Stomach (tissue), 9 donors: Measurements from ENCODE around the gene OSBPL9. TPM values are rescaled to one million over a fixed set of nuclear protein-coding genes. Genes with fewer than 3 reads are reported as not detected.

Source experiments
- DNase-seq, 2 donors: peaks; one replicate each; pipeline versions ENCODE4 v3.0.0 to v3.0.0-alpha.2; 2013 to 2019
- H3K27ac ChIP-seq, 5 donors: fragments of 200-600 bp in 4 of 5; sonication (generic) in 4 of 5; one replicate each; pipeline ENCODE4 v1.5.1; 2013 to 2019; ENCODE audit warnings: mild to moderate bottlenecking in 1 of 5, moderate library complexity in 1 of 5
- H3K27me3 ChIP-seq, 3 donors: fragments of 200-600 bp; sonication (generic); one replicate each; pipeline ENCODE4 v1.5.1; 2017 to 2019; ENCODE audit warnings: mixed run types in 1 of 3
- H3K36me3 ChIP-seq, 4 donors: fragments of 200-600 bp; sonication (generic); 1 replicate in 3 of 4; 2 replicates in 1 of 4; pipeline ENCODE4 v1.5.1; 2016 to 2019
- H3K4me1 ChIP-seq, 4 donors: fragments of 200-600 bp; sonication (generic); one replicate each; pipeline ENCODE4 v1.5.1; 2016 to 2019
- H3K4me3 ChIP-seq, 4 donors: fragments of 200-600 bp; sonication (generic) in 3 of 4; one replicate each; pipeline ENCODE4 v1.5.1; 2016 to 2019; ENCODE audit warnings: mild to moderate bottlenecking in 1 of 4
- H3K9me3 ChIP-seq, 4 donors: fragments of 200-600 bp; sonication (generic); one replicate each; pipeline ENCODE4 v1.5.1; 2016 to 2019
- EP300 ChIP-seq: sonication (generic); formaldehyde crosslinking; IDR thresholded peaks from one replicate; pipeline ENCODE4 v1.6.1; 2017; ENCODE audit warnings: antibody characterized with exemption
- POLR2A ChIP-seq, 4 donors: fragments of 450-650 bp; IDR thresholded peaks; one replicate each; pipeline ENCODE4 v1.6.1; 2016; ENCODE audit warnings: antibody characterized with exemption in 4 of 4, control low read depth in 2 of 4, mild to moderate bottlenecking in 1 of 4, moderate library complexity in 1 of 4
- POLR2AphosphoS5 ChIP-seq, 3 donors: sonication (generic); formaldehyde crosslinking; IDR thresholded peaks; one replicate each; pipeline ENCODE4 v1.6.1; 2016; ENCODE audit warnings: antibody characterized with exemption in 3 of 3
- whole genome bisulfite sequencing, 5 donors: extraction: QIAGEN DNeasy Blood & Tissue Kit in 3 of 5; methylation state at CpG; one replicate each; pipeline versions ENCODE4 v1.1.5 to v1.1.7; 2013 to 2018; 5-methylcytosine and 5-hydroxymethylcytosine counted together
- intact Hi-C: fragments of 100-400 bp; cut with DNase I; formaldehyde crosslinking; loops from one replicate; pipeline ENCODE4 v1.15.1; 2023; ENCODE audit warnings: low total_unique reads
- polyA plus RNA-seq, 3 donors: library from polyadenylated mRNA; stranded (reverse); fragments of 200-250 nt; gene quantifications; one replicate each; pipeline ENCODE4 v1.2.3, GENCODE V29; 2013
- total RNA-seq, 5 donors: library from RNA; depleted of rRNA; stranded (reverse); fragments of >200 nt; gene quantifications; one replicate each; pipeline versions ENCODE4 v1.1.0 to v1.2.3, GENCODE V29; 2014 to 2016
- TF ChIP-seq, protein P1 (sequence below), 7 experiments: fragments of 450-650 bp in 4 of 7; fragments of 200-600 bp in 3 of 7; sonication (generic) in 3 of 7; IDR thresholded peaks; one replicate each; pipeline ENCODE4 v1.5.1; 2016 to 2019; ENCODE audit warnings: antibody characterized with exemption in 7 of 7, control low read depth in 2 of 7, mild to moderate bottlenecking in 1 of 7
- donor health status: healthy with polysubstance abuse.
- donor health status: Bipolar disorder and iron deficiency.
- donor health status: healthy.

The OSBPL9 gene
- total and polyA plus RNA-seq, 8 donors, result 29.8 to 461 (median 109) TPM

DNA sequence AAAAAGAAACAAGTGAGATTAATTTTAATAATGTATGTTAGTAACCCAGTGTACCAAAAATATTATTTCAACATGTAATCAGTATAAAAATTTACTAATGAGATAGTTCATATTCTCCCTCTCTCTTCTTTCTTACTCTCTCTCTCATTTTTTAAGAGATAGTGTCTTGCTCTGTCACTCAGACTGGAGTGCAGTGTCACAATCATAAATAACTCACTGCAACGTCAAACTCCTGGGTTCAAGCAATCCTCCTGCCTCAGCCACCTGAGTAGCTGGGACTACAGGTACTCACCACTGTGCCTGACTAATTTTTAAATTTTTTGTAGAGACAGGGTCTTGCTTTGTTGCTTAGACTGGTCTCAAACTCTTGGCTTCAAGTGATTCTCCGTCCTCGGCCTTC, 137.8 kb downstream of the OSBPL9 start:
- H3K36me3 ChIP-seq, result peaks cover 10 to 54% (median 50%) of the 10 kb centered on the region in 4 donors
- no peak for DNase-seq
- intact Hi-C loops, result no loop called here
- H3K27ac ChIP-seq, result no peak overlapping the region
- WGBS, 5 donors, result 95 to 98% (median 97%) methylated on average over 3 of the region's 3 CpGs
- H3K27me3 ChIP-seq, result no peaks in the 10 kb centered on the region
- no peak for TF ChIP-seq EP300
- TF ChIP-seq POLR2A (IDR thresholded peaks at IDR 0.05), result no peak
- TF ChIP-seq, protein P1, sequence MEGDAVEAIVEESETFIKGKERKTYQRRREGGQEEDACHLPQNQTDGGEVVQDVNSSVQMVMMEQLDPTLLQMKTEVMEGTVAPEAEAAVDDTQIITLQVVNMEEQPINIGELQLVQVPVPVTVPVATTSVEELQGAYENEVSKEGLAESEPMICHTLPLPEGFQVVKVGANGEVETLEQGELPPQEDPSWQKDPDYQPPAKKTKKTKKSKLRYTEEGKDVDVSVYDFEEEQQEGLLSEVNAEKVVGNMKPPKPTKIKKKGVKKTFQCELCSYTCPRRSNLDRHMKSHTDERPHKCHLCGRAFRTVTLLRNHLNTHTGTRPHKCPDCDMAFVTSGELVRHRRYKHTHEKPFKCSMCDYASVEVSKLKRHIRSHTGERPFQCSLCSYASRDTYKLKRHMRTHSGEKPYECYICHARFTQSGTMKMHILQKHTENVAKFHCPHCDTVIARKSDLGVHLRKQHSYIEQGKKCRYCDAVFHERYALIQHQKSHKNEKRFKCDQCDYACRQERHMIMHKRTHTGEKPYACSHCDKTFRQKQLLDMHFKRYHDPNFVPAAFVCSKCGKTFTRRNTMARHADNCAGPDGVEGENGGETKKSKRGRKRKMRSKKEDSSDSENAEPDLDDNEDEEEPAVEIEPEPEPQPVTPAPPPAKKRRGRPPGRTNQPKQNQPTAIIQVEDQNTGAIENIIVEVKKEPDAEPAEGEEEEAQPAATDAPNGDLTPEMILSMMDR (IDR thresholded peaks at IDR 0.05), result no peak
- no peak for TF ChIP-seq POLR2AphosphoS5 (IDR thresholded peaks at IDR 0.05)
- H3K4me3 ChIP-seq, result no peak overlapping the region
- no peaks in the 10 kb centered on the region for H3K4me1 ChIP-seq
- H3K9me3 ChIP-seq, result no peaks in the 10 kb centered on the region

DNA sequence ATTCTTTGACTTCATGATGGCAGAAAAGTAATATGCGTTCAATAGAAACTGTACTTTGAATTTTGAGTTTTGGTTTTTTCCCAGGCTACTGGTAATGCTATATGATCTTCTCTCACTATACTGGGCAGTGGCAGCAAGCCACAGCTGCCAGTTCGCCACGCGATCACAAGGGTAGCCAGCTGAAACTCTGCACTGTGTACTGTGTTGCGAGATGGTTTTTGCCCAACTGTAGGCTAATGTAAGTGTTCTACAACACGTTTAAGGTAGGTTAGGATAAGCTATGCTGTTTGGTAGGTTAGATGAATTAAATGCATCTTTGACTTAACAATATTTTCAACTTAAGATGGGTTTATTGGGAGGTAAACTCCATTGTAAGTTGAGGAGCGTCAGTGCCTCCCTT, 138.5 kb downstream of the OSBPL9 start:
- WGBS, 5 donors, result 93 to 98% (median 97%) methylated on average over 7 of the region's 7 CpGs
- Histone ChIP-seq H3K4me1 (no peaks in the 10 kb centered on the region), H3K27me3 (no peaks in the 10 kb centered on the region), H3K4me3 (no peak overlapping the region), H3K27ac (no peak overlapping the region), H3K36me3 (peaks cover 10 to 54% (median 49%) of the 10 kb centered on the region in 4 donors), H3K9me3 (no peaks in the 10 kb centered on the region)
- TF ChIP-seq POLR2AphosphoS5 (IDR thresholded peaks at IDR 0.05), result no peak
- no peak for TF ChIP-seq POLR2A (IDR thresholded peaks at IDR 0.05)
- TF ChIP-seq, protein P1 (IDR thresholded peaks at IDR 0.05), result no peak
- no peak for TF ChIP-seq EP300
- intact Hi-C loops, result no loop called here
- no peak for DNase-seq

DNA sequence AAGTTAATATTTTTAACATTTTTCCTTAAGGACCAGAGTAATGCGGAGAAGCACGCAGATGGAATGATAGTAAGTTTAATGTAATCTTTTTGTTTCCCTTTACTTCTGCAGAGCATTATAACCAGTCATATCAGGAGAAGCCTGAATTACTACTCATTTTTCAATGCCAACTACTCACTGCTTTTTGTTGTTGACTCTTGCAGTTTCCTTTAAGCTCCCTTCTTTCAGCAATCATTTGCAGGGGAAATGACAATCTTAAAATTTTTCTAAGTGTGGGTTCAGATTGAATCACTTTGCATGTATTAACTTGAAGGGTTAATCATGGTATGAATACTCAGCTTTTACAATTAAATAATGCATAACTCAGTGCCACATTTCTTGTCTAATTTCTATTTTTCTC, 139.4 kb downstream of the OSBPL9 start:
- no peak overlapping the region for H3K4me3 ChIP-seq
- WGBS, 5 donors, result 70 to 95% (median 95%) methylated on average over 2 of the region's 2 CpGs
- no peaks in the 10 kb centered on the region for H3K9me3 ChIP-seq
- no peaks in the 10 kb centered on the region for H3K4me1 ChIP-seq
- TF ChIP-seq, protein P1 (IDR thresholded peaks at IDR 0.05), result no peak
- TF ChIP-seq POLR2AphosphoS5 (IDR thresholded peaks at IDR 0.05) (no peak), EP300 (no peak), POLR2A (IDR thresholded peaks at IDR 0.05) (no peak)
- intact Hi-C loops, result no loop called here
- no peaks in the 10 kb centered on the region for H3K27me3 ChIP-seq
- DNase-seq, result no peak
- no peak overlapping the region for H3K27ac ChIP-seq
- H3K36me3 ChIP-seq, result peaks cover 10 to 49% (median 47%) of the 10 kb centered on the region in 4 donors

DNA sequence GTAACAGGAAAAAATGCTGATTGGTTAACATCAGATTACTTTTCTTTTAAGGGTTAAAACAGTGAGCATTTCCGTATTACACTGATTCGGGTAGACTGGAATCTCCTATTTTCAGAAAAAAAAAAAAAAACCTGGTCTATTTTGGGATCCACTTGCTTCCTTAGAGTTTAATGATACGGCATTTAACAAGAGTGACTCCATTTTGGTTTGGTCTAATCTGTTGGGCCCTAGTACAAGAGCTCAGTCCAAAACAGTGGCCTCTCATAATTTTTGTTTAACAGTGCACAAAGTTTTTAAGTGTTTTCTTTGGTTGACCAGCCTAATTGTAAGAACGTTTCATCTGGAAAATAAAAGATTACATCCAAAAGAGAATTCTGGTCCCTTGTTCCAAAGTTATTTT, 141.4 kb downstream of the OSBPL9 start:
- no peak for DNase-seq

More for the DNA sequence above, 141.4 kb downstream of the OSBPL9 start:
- H3K36me3 ChIP-seq, result peaks cover 6 to 49% (median 44%) of the 10 kb centered on the region in 4 donors
- no peak for TF ChIP-seq POLR2AphosphoS5 (IDR thresholded peaks at IDR 0.05)
- TF ChIP-seq, protein P1 (IDR thresholded peaks at IDR 0.05), result no peak
- no peak overlapping the region for H3K4me3 ChIP-seq
- H3K27ac ChIP-seq, result no peak overlapping the region
- H3K4me1 ChIP-seq, result no peaks in the 10 kb centered on the region
- intact Hi-C loops, result no loop called here
- no peaks in the 10 kb centered on the region for H3K27me3 ChIP-seq
- no peaks in the 10 kb centered on the region for H3K9me3 ChIP-seq
- 81 to 86% (median 84%) methylated on average over 4 of the region's 4 CpGs for WGBS, 5 donors
